Pons (tissue), 1 donor: ENCODE results near the gene ANKFN1.

Experiments
- DNase-seq: peaks from one replicate; pipeline ENCODE4 v3.0.0-alpha.2; 2016; ENCODE audit warnings: low spot score

The ANKFN1 gene

GRCh38 chr17:56290101-56290801, 137.0 kb downstream of the ANKFN1 start:
- DNase-seq = no peak

- DNase-seq = no peak
Observed at GRCh38 chr17:56290802-56291118, 137.5 kb downstream of the ANKFN1 start.

- no peak for DNase-seq
Observed at GRCh38 chr17:56291226-56291805, 138.0 kb downstream of the ANKFN1 start.

- DNase-seq = no peak
Observed at GRCh38 chr17:56292010-56292409, 138.7 kb downstream of the ANKFN1 start.

- DNase-seq = no peak
Observed at GRCh38 chr17:56292578-56292977, 139.3 kb downstream of the ANKFN1 start.

GRCh38 chr17:56297184-56297583, 143.9 kb downstream of the ANKFN1 start:
- DNase-seq = no peak

- no peak for DNase-seq
Observed at GRCh38 chr17:56298846-56299245, 145.6 kb downstream of the ANKFN1 start.

- no peak for DNase-seq
Observed at GRCh38 chr17:56300144-56300543, 146.9 kb downstream of the ANKFN1 start.

GRCh38 chr17:56305007-56305406, 151.7 kb downstream of the ANKFN1 start:
- no peak for DNase-seq

GRCh38 chr17:56309897-56310296, 156.6 kb downstream of the ANKFN1 start:
- DNase-seq = no peak

- DNase-seq = no peak
Observed at GRCh38 chr17:56310782-56311181, 157.5 kb downstream of the ANKFN1 start.

- DNase-seq = no peak
Observed at GRCh38 chr17:56313201-56313600, 159.9 kb downstream of the ANKFN1 start.

- no peak for DNase-seq
Observed at GRCh38 chr17:56314026-56314425, 160.8 kb downstream of the ANKFN1 start.

- DNase-seq = no peak
Observed at GRCh38 chr17:56314984-56315602, 161.8 kb downstream of the ANKFN1 start.

- no peak for DNase-seq
Observed at GRCh38 chr17:56316604-56317003, 163.3 kb downstream of the ANKFN1 start.

GRCh38 chr17:56317351-56318208, 164.3 kb downstream of the ANKFN1 start:
- no peak for DNase-seq

- peak; percentile 42 for DNase-seq
Observed at GRCh38 chr17:56319531-56319930, 166.3 kb downstream of the ANKFN1 start.

GRCh38 chr17:56320443-56320842, 167.2 kb downstream of the ANKFN1 start:
- no peak for DNase-seq

GRCh38 chr17:56322991-56323390, 169.7 kb downstream of the ANKFN1 start:
- DNase-seq = no peak

GRCh38 chr17:56324676-56325075, 171.4 kb downstream of the ANKFN1 start:
- no peak for DNase-seq

GRCh38 chr17:56325313-56326000, 172.2 kb downstream of the ANKFN1 start:
- no peak for DNase-seq

GRCh38 chr17:56326001-56326359, 172.7 kb downstream of the ANKFN1 start:
- DNase-seq = no peak
